Activated CD8-positive, alpha-beta T cell treated with anti-CD3 and anti-CD28 coated beads, Interleukin-2, amount 10 ng/mL, durations not matched to agents 7 days and 5 days (primary cell): ENCODE results near the gene FADD. TPM values are rescaled to one million over a fixed set of nuclear protein-coding genes. Genes with fewer than 3 reads are reported as not detected.

ENCODE experiments used
- ATAC-seq: fragments of 150-1000 bp; cut with Tn5 transposase; one replicate; pipeline ENCODE4 v1.10.0; 2021; ENCODE audit warnings: moderate library complexity
- CTCF ChIA-PET: fragments of 350-600 bp; sonication (Branson Sonifier 250); formaldehyde crosslinking; loops from one replicate; lab custom pipeline; 2021; ENCODE audit warnings: antibody characterized with exemption; lab: Charles Lee
- POLR2A ChIA-PET: fragments of 350-600 bp; sonication (Branson Sonifier 250); formaldehyde crosslinking; loops from one replicate; lab custom pipeline; 2021; ENCODE audit warnings: antibody characterized with exemption; lab: Charles Lee
- DNase-seq: peaks from one replicate; pipeline ENCODE4 v3.0.0-alpha.2; 2020
- H3K27ac Mint-ChIP-seq: one replicate; pipeline ENCODE4 v1.8.0; 2021; ENCODE audit warnings: mild to moderate bottlenecking, mixed read lengths
- H3K27me3 Mint-ChIP-seq: one replicate; pipeline ENCODE4 v1.8.0; 2021; ENCODE audit warnings: low read depth, mixed read lengths
- H3K36me3 Mint-ChIP-seq: one replicate; pipeline ENCODE4 v1.8.0; 2021; ENCODE audit warnings: low read depth, mixed read lengths
- H3K4me1 Mint-ChIP-seq: one replicate; pipeline ENCODE4 v1.8.0; 2021; ENCODE audit warnings: low read depth, mixed read lengths
- H3K4me3 Mint-ChIP-seq: one replicate; pipeline ENCODE4 v1.8.0; 2021; ENCODE audit warnings: mild to moderate bottlenecking, mixed read lengths
- H3K9me3 Mint-ChIP-seq: one replicate; pipeline ENCODE4 v1.8.0; 2022; ENCODE audit warnings: mixed read lengths; ENCODE audit not compliant: insufficient read depth
- total RNA-seq, 2 experiments: library from RNA; stranded (reverse); gene quantifications; one replicate each; pipeline ENCODE4 v1.2.3, GENCODE V29; 2021

Gene FADD
- total RNA-seq: 10 to 100 TPM; 37.3 to 37.8 TPM

GRCh38 chr11:70202920-70203750, at the start of gene FADD:
Gene FADD (plus strand): TSS chr11:70203296. CDS start chr11:70203460, 164 bp downstream.
- Mint-ChIP-seq H3K27me3 (peaks cover 9% of the 10 kb centered on the region), H3K4me1 (peaks cover 36% of the 10 kb centered on the region), H3K27ac (peak within 1 kb of the TSS; percentile 96), H3K36me3 (peaks cover 36% of the 10 kb centered on the region), H3K9me3 (no peaks in the 10 kb centered on the region), H3K4me3 (peak within 1 kb of the TSS; percentile 93)
- DNase-seq: peak; percentile 94
- ChIA-PET POLR2A (interaction anchor here (0.6 to 1.6 kb wide), 6 partner anchors 9 to 1725 kb away, joined by 3 to 7 read pairs (median 4); partner anchors contain the start of genes LTO1 and XNDC1N), CTCF (interaction anchor here (1.3 to 1.8 kb wide), 2 partner anchors 11 to 284 kb away, joined by 4 to 5 read pairs; no protein-coding TSS in a partner anchor)
- ATAC-seq: peak; percentile 75

GRCh38 chr11:70155386-70155785, 47.7 kb upstream of the FADD start:
- Mint-ChIP-seq H3K27ac (no peak overlapping the region), H3K27me3 (no peaks in the 10 kb centered on the region), H3K9me3 (no peaks in the 10 kb centered on the region), H3K36me3 (no peaks in the 10 kb centered on the region), H3K4me3 (no peak overlapping the region), H3K4me1 (no peaks in the 10 kb centered on the region)
- no peak for DNase-seq
- CTCF ChIA-PET: no interaction called here
- POLR2A ChIA-PET: no interaction called here
- no peak for ATAC-seq

GRCh38 chr11:70156291-70157037, 46.6 kb upstream of the FADD start:
- H3K27ac Mint-ChIP-seq: no peak overlapping the region
- H3K4me3 Mint-ChIP-seq: no peak overlapping the region
- H3K36me3 Mint-ChIP-seq: no peaks in the 10 kb centered on the region
- no peak for ATAC-seq
- POLR2A ChIA-PET: no interaction called here
- H3K4me1 Mint-ChIP-seq: no peaks in the 10 kb centered on the region
- CTCF ChIA-PET: no interaction called here
- H3K27me3 Mint-ChIP-seq: no peaks in the 10 kb centered on the region
- no peak for DNase-seq
- no peaks in the 10 kb centered on the region for H3K9me3 Mint-ChIP-seq

- H3K27ac Mint-ChIP-seq: no peak overlapping the region
- no peak for DNase-seq
- no peaks in the 10 kb centered on the region for H3K36me3 Mint-ChIP-seq
- CTCF ChIA-PET: no interaction called here
- POLR2A ChIA-PET: no interaction called here
- H3K4me3 Mint-ChIP-seq: no peak overlapping the region
- no peaks in the 10 kb centered on the region for H3K27me3 Mint-ChIP-seq
- ATAC-seq: no peak
- H3K9me3 Mint-ChIP-seq: no peaks in the 10 kb centered on the region
- H3K4me1 Mint-ChIP-seq: no peaks in the 10 kb centered on the region
Measured at GRCh38 chr11:70158201-70158600, 44.9 kb upstream of the FADD start.

GRCh38 chr11:70158757-70159389, 44.2 kb upstream of the FADD start:
- ATAC-seq: no peak
- H3K4me3 Mint-ChIP-seq: no peak overlapping the region
- CTCF ChIA-PET: no interaction called here

GRCh38 chr11:70159627-70160570, 43.2 kb upstream of the FADD start:
- no peaks in the 10 kb centered on the region for H3K4me1 Mint-ChIP-seq
- H3K36me3 Mint-ChIP-seq: no peaks in the 10 kb centered on the region
- CTCF ChIA-PET: no interaction called here
- no peak overlapping the region for H3K4me3 Mint-ChIP-seq
- POLR2A ChIA-PET: no interaction called here
- no peaks in the 10 kb centered on the region for H3K9me3 Mint-ChIP-seq
- DNase-seq (no peak), ATAC-seq (no peak)
- H3K27ac Mint-ChIP-seq: no peak overlapping the region
- no peaks in the 10 kb centered on the region for H3K27me3 Mint-ChIP-seq

More at GRCh38 chr11:70158757-70159389, 44.2 kb upstream of the FADD start:
- POLR2A ChIA-PET: no interaction called here
- Mint-ChIP-seq H3K4me1 (no peaks in the 10 kb centered on the region), H3K36me3 (no peaks in the 10 kb centered on the region), H3K9me3 (no peaks in the 10 kb centered on the region), H3K27ac (no peak overlapping the region), H3K27me3 (no peaks in the 10 kb centered on the region)
- no peak for DNase-seq

- CTCF ChIA-PET: no interaction called here
- POLR2A ChIA-PET: no interaction called here
- H3K9me3 Mint-ChIP-seq: no peaks in the 10 kb centered on the region
- H3K36me3 Mint-ChIP-seq: no peaks in the 10 kb centered on the region
- H3K4me3 Mint-ChIP-seq: no peak overlapping the region
- no peak overlapping the region for H3K27ac Mint-ChIP-seq
- no peaks in the 10 kb centered on the region for H3K4me1 Mint-ChIP-seq
- ATAC-seq (no peak), DNase-seq (no peak)
- H3K27me3 Mint-ChIP-seq: no peaks in the 10 kb centered on the region
Measured at GRCh38 chr11:70161043-70161625, 42.0 kb upstream of the FADD start.

GRCh38 chr11:70164705-70165104, 38.4 kb upstream of the FADD start:
- Mint-ChIP-seq H3K27ac (no peak overlapping the region), H3K4me3 (no peak overlapping the region), H3K36me3 (no peaks in the 10 kb centered on the region), H3K9me3 (no peaks in the 10 kb centered on the region), H3K27me3 (no peaks in the 10 kb centered on the region), H3K4me1 (no peaks in the 10 kb centered on the region)
- ChIA-PET CTCF (no interaction called here), POLR2A (no interaction called here)
- no peak for ATAC-seq
- DNase-seq: no peak

- Mint-ChIP-seq H3K27ac (no peak overlapping the region), H3K4me1 (no peaks in the 10 kb centered on the region), H3K36me3 (no peaks in the 10 kb centered on the region), H3K9me3 (no peaks in the 10 kb centered on the region), H3K4me3 (no peak overlapping the region), H3K27me3 (no peaks in the 10 kb centered on the region)
- no peak for DNase-seq
- CTCF ChIA-PET: no interaction called here
- POLR2A ChIA-PET: no interaction called here
- ATAC-seq: no peak
Measured at GRCh38 chr11:70167120-70167519, 36.0 kb upstream of the FADD start.

GRCh38 chr11:70167723-70168404, 35.2 kb upstream of the FADD start:
- no peaks in the 10 kb centered on the region for H3K9me3 Mint-ChIP-seq
- ATAC-seq (no peak), DNase-seq (no peak)
- ChIA-PET CTCF (no interaction called here), POLR2A (no interaction called here)
- H3K27ac Mint-ChIP-seq: no peak overlapping the region
- no peaks in the 10 kb centered on the region for H3K36me3 Mint-ChIP-seq
- no peaks in the 10 kb centered on the region for H3K4me1 Mint-ChIP-seq
- no peak overlapping the region for H3K4me3 Mint-ChIP-seq
- H3K27me3 Mint-ChIP-seq: no peaks in the 10 kb centered on the region
